Effector CD4-positive, alpha-beta T cell (primary cell): ENCODE data around the gene IGF2BP2.
"Not testable (repeated sequence)": the region's sequence is repeated elsewhere in the genome, so short reads cannot be mapped to it uniquely, and the experiment has no call there.

Experiments used
- DNase-seq: peaks from one replicate; pipeline ENCODE4 v3.0.0-alpha.2; 2020

Gene IGF2BP2

DNA sequence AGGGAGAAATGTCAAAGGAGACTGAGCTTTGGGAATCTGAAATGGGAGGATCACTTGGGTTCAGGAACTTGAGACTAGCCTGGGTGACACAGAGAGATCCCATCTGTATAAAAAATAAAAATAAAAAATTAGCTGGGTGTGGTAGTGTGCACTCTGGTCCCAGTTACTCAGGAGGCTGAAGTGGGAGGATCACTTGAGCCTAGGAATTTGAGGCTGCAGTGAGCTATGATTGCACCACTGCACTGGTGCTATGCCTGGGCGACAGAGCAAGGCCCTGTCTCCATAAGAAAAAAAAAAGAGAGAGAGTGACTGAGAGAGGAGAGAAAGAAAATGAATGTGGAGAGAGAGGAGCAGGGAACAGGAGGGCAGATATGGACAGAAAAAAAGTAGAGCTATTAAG lies 165.9 kb downstream of the IGF2BP2 start:
- DNase-seq, result no peak

DNA sequence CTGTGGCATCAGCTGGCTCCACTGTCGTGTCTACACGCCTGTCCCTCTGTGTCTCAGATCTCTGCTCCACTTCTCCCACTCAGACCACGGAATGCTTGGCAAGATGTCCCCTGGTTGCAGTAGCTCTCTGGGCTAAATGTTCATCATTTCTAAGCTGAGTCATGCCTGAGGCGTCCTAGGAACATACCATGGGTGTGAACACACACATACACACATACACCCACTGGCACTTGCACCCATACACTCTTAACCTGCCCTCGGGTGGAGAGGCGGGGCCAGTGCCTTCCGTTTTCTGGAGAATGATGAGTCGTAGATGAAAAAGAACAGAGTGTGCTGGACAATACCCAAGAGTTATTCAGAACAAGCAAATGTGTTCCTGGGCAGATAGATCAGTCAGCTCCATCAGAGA lies 166.3 kb downstream of the IGF2BP2 start:
- DNase-seq, result no peak

DNA sequence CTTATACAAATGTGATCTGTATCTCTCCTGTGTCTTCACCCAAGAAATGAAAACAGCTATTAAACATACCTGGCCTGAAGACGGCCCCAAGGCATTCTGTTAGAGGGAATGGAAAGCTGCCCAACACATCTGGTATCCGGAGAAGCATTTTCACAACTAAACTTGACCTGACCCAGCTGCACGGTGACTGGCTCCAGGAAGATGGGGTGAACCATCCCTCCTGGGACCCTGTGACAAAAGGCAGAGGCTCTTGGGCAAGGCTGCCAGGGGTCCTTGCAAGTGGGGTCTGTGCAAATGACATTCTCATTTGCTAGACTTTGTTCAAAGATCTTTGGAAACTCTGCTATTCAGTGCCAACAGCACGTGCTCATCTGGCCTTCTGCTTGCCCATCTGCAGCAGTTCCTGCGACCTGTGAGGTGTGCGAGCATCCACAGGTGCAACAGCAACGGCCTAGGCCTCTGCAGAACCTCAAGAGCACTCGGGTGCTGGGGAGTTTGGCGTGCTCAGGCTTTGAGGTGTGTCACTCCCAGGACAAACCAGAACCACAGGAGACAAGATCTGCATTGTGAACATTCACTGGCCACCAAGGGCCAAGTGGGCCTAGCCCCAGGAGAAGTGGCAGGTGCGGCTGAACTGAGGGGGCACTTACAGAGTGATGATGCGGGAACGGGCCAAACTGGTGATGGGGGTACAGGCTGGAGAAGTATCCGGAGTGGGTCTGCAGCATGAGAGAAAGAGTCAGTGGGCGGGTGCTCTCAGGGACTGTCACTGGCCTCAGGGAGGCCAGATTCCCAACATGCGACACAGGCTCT lies 166.9 kb downstream of the IGF2BP2 start:
- DNase-seq, result no peak

DNA sequence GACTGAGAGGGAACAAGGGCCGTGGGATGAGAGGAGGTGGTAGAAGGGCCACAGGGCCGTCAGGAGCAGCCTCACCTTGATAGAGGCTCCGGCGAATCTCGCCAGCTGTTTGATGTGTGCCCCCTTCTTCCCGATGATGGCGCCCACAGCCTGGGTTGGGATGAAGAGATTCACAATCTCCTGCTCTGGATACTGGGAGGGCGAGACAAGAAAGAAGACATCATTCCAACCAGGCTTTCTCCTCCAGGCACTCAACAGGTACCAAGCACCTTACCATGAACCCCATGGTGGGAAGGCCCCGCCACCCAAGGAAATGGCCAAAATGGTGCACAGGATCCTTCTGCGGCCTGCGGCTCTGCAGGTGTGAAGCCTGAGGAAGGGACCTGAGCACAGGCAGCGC lies 167.6 kb downstream of the IGF2BP2 start:
- DNase-seq, result no peak

DNA sequence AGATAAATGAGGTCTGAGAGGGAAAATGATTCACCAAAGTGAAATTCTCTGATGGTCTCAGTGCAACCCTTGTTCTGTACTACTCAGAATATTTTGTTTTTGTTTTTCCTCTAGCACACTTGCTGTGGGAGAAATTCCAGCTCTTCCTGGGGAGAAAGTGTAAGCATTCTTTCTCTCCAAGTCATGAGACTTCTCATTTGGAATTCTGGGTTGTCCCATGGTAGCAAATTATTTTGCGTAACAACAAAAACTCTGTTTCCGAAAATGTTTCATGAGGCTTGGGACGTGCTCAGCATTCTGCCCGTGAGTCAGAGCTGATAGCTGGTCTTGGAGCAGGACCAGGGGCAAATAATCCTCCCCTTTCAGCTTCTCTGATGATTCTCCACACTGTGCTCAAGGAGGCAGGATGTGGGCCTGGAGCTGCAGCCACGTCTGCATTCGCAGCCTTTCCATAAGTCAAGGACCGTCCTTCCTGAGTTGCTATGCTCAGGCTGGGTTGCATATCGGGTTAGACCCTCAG lies 168.5 kb downstream of the IGF2BP2 start:
- DNase-seq, result no peak

DNA sequence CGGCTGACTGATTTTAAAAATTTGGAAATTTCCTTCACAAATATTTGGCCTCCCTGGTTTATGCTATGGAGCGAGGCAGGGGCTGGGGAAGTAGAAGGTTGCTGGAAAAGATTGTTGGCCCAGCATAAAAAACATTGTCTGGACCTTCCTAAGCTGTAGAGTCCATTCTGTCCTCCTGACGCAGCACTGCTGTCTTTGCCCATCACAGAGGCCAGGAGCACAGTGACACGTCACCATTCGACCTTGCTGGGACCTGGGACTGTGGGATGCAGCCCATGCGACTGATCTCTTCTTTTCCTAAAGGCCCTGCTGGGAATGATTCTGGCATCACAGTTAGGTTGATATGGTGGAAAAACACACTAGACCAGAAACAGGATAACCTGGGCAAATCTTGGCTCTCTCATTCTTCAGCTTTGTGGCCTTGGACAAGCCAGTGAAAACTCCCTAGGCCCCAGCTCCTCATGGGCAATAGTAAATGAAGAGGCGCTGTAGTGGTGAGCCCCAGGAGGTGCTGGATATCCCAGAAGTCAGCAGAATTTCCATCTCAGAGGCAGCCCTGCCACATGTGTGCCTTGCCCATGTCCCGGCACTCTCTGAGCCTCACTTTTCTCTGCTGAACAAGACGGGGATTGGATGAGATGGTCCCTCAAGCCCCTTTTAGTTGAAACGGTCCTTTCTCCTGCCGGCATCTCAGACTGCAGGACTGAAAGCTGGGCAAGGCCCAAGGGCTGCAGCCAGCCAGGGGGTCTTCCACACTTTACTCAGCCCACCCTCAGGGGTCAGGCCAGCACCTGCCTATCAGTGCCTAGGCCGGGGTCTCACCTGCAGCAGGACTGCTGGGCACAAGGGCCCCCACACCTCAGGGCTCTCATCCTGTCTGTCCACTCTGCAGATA lies 169.2 kb downstream of the IGF2BP2 start:
- no peak for DNase-seq

DNA sequence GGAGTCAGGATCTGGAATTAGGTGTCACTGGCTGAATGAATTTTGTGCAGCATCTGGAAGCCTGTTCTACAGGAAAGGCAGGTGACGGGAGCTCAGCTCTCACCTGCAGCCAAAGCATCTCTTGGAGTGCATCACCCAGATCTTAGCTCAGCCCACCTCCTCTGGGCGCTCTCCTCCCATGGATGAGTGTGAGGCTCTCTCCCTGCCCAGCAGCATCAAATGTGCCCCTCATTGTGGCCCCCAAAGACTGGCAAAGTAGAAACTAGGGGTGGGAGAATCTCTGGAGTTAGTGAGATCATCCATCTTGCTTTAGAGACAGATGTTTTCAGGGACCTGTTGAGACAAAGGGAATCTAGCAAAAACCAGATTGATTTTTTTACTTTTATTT lies 170.1 kb downstream of the IGF2BP2 start:
- no peak for DNase-seq

DNA sequence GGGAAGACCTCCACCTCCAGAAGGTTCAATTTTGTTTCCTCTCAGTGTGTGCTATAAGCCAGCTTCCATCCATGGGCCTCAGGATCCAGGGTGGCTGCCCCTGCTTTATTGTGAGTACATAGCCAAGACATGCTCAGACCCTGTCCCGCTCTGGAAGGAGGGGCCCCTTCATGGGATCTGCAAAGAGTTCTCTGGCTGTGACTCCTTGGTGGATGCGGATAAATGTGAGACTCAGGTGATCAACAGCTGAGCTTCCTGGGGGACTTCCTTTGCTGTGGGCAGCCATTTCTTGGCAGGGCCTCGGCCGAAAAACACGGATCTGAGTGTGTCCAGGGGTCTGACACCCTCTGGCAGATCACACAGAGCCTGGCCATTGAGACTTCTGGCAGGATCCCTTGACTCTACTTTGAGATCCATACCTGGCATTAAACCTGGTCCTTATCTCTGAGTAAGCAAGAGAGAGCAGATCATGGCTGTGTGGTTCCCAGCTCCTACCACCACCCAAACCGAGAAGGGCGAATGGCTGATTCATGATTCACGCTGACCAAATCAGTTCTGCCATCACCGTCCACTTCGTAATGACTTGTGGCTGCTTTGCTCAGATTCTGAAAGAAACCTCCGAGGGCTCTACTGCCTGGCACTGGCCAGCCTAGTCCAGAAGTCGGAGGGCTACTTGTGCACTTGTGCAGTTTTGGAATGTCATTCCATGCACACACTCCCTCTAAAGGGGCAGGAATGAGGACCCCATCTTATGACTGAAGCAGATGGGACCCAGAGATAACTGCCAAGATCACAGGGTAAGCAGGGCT lies 170.7 kb downstream of the IGF2BP2 start:
- DNase-seq, result no peak

DNA sequence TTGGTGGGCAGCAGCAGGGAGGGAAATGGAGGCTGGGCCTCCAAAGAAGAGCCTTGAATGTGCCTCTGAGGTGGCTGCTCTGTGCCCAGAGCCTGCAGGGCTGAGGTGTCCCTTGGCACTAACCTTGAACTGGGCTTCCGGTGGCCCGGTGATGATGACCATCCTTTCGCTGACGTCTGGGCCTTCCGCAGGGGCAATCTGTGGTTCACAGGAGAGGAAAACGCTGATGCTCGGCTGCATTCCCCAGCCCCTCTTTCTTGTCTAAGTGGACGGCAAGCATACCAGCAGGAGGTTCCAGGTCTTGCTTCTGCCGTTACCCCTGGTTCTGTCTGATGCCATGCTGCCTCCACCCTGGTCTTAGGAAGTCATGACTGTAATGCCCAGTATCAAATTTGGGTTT lies 172.9 kb downstream of the IGF2BP2 start:
- DNase-seq, result no peak

DNA sequence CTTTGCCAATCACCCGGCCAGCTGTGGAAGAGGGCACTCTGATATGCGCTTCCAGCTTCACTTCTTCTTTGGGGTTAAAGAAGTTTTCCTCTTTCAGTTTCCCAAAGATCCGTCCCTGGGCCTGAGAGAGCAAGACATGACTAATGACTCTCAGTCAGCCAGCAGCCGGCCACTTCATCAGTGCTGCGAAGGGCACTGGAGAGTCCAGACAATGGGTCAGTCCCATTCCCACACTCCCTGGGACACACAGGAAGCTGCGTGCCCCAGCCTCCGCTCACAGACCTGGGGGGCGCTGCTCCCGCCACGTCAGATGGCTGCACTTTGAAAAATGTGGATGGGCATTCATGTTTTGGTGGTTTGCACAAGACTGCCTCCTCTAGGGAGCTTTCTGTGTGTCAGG lies 175.4 kb downstream of the IGF2BP2 start:
- no peak for DNase-seq

DNA sequence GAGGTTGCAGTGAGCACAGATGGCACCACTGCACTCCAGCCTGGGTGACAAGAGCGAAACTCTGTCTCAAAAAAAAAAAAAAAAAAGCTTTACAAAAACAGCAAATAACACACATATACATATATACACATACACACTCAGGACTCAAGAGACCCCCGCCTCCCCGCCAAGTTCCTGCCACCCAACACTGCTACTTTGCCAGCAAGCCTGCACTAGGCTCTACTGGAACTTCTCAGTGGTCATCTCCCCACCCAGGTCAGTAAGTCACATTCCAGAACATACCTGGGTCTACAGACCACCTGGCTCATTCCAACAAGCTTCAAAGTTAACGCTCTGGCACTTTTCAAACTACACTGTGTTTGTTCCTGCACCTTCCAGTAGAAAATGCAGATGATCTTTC lies 176.4 kb downstream of the IGF2BP2 start:
- no peak for DNase-seq

DNA sequence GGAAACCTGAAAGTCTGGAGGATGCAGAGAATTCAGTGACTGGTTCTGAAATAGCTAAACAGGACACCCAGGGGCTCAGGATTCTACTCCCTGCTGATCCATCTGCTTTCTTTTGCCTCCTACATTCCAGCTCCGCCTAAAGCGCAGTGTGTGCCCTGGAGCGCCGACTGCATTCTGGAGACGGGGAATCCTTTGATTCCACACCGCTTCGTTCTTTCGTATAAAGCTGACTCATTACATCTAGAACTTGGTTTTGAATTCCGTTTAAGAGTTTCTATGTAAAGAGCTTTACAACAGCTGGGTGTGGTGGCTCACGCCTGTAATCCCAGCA lies 177.0 kb downstream of the IGF2BP2 start:
- no peak for DNase-seq

DNA sequence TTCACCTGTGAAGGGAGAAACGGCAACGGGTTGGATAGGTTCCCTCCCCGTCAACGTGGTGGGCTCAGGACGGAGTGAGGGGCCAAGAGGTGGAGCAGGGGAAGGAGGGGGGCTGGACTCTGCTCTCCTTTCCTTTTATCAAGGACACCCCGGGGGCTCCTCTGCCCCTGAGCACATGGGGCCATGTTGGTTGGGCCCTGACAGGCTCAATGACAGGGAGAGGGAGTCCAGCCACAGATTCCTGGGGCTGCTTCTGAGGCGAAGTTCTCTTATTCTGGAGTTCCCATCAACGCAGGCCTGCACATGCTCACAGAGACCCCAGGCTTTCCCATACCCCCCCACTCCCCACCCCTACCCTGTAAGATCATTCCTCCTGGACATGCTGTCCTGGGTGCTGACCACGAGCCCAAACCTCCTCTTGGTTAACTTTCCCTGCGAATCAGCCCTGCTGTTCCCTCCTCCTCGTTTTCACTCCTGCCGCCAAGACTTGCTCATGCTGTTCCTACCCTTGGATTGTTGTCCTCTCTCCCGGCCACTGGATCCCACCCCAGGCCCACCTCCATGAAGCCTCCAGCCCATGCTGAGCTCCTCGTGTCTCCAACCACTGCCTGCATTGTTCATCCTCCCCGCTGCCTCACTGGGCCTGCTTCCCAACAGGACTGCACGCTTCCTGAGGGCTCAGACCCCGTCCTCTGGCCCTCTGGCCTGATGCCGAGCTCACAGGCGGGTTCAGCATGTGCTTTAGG lies 177.5 kb downstream of the IGF2BP2 start:
- DNase-seq, result no peak

DNA sequence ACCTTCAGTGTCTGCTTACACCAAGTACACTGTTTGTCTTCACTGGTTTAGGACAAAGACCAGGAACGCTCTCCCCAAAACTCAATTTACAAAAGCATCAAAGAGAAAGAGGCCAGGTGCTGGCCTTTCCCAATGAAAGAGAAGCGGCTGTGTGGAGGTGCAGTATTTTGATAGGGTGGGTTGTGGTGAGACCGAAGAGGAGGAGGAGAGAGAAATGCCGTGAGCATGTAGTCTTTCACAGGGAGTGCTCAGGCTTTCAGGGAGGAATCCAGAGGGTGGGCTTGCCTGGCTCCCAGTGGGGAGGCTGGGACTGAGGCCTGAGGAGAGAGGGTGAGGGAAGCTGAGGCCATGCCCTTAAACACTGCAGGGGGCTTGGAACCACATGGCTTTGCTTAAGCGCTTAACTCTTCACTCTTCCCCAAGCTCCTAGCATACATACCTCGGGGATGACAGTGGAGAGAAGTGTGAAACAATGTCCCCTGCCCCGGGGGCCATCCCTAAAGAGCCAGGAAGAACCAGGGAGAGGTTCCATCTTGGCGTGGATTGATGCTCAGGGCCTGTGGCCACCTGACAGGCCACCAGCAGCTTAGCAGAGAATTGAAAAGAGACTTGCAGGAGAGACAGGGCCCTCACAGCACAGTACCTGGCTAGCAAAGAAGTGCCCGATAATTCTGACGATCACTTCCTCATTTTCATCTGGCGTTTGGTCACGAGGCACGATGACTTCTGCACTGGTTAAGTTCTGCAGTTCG lies 178.3 kb downstream of the IGF2BP2 start:
- DNase-seq, result no peak

DNA sequence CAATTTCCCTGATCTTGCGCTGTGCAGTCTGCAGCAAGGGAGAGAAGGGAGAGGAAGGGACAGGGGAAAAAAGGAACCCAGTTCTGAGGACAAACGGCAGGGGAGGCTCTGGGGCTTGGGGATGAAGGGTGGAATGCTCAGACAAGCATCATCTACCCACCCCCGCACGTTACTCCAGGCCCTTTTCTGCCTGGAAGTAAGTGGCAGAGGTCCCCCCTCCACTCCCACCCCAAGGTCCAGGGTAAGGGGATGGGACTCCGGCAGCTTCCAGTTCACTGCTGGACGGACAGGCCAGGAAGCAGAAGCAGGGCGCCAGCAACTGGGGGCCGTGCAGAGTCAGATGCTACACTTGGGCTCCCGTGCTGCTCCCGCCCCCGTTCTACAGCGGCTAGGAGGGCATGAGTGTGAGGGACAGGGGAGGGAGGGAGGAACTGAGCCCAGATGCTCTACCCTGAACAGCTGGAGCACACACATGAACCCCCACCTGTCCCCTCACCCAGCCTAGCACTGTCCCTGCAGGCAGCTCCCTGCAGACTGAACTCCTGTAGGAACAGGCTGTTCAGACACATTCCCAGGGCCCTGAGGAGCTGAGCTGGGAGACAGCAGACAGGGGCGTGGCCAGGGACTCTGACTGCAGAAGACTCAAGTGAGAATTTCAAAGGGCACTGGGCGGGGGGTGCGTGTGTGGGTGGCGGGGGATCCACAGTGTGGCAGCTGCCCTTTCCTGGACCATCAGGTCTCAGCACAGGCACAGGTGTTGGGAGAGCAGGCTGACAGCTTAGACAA lies 179.1 kb downstream of the IGF2BP2 start:
- DNase-seq, result no peak

DNA sequence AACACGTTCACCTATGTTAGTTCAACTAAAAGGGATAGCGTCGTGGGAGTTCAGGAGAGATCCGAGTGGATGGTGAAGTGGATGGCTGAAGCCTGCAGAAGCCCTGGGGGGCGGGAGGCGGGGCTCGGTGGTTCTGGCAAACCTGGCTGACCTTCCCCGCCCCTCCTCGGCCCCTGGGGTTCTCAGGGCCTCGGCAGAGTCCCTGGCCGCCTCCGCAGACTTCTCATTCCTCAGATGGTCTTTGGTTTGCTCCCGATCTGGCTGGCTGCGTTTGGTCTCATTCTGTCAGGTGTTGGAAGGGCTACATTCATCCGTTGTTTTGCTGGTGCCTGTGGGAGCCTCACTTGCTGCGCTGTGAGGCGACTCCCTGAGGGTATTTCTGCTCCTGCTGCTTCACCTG lies 179.7 kb downstream of the IGF2BP2 start:
- not testable (repeated sequence) for DNase-seq

DNA sequence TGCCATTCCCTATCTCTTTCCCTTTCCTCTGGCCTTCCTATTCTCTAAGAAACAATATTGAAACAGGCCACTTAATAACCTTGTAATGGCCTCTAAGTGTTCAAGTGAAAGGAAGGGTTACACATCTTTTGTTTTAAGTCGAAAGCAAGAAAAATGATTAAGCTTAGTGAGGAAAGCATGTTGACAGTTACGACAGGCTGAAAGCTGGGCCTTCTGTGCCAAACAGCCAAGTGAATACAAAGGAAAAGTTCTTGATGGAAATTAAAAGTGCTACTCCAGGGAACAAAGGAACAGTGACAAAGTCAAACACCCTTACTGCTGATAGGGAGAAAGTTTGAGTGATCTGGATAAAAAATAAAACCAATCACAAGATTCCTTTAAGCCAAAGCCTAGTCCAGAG lies 184.5 kb downstream of the IGF2BP2 start:
- no peak for DNase-seq

DNA sequence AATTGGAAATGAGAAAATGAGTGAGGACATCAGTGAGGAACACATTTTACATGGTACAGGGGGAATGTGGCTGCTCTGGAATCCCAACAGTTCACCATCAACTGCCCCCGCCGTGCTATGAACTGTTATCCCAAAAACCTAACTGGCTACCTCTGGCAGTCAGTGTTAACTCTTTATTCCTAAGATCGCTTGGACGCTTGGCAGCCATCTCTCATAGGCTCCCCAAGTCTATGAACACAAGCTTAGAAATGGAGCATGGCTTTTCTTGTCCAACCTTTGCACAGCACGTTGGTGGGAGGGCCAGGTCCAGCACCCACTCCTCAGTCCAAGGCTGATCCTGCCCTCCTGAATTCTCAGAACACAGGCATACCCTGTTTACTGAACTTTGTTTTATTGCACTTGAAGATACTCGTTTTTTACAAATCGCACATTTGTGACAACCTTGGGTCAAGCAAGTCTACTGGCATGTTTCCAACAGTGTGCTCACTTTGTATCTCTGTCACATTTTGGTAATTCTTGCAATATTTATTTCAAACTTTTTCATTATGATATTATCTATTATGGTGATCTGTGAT lies 185.1 kb downstream of the IGF2BP2 start:
- no peak for DNase-seq

DNA sequence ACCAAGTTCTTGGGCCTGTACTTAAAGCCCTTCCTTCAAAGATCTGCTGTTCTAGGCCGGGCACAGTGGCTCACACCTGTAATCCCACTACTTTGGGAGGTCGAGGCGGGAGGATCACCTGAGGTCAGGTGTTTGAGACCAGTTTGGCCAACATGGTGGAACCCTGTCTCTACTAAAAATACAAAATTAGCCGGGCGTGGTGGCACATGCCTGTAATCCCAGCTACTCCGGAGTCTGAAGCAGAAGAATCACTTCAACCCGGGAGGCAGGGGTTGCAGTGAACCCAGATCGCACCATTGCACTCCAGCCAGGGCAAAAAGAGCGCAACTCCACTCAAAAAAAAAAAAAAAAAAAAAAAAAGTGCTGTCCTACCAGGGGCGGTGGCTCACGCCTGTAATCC lies 186.2 kb downstream of the IGF2BP2 start:
- not testable (repeated sequence) for DNase-seq

DNA sequence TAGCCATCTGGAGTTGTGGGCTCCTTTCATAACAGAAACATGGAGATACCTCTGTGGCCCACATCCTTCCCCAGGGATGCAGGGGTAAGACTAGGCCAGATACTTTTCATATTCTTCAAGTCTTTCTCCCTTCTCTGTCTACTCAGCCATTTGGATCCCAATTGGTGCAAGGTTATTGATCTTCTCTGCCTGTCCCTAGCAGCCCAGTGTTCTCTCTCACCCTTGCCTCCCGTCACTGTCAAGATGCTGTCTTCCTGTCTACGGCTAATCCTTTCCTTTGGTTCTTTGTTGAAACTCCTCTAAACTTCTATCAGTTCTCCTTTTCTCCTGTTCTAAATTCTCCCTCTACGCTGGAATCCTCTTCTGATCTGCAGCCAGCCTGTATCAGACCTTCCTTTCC lies 187.5 kb downstream of the IGF2BP2 start:
- DNase-seq, result no peak
